HG03097 (cell line): Measurements from ENCODE around the gene RCN1.
"Not testable (repeated sequence)": the region's sequence is repeated elsewhere in the genome, so short reads cannot be mapped to it uniquely, and the experiment has no call there.

Experiments used
- ATAC-seq: cut with Tn5 transposase; IDR thresholded peaks from one replicate; pipeline ENCODE4 v1.9.1; 2021; ENCODE audit not compliant: unreplicated experiment, low FRiP score

RCN1 gene

GRCh38 chr11:32109592-32109991 is 18.7 kb downstream of the RCN1 start:
- ATAC-seq = no peak

DNA sequence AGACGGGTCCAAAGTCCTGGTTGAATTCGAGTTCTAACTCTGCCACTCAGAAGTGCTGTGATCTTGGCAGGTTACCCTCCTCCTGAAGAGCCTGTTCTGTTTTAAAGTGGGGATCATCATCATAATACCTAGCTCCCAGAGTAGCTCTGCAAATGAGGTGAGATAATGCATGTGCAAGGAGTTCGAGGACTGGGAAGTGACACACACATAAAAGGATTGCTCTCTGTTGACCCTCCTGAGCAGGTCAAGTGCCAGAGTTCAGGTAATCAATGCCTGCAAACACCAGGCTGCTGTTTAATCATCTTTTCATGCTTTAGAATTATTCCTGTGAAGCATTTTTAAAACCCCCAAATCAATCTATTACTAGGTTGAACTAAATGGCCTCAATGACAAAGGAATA is 19.9 kb downstream of the RCN1 start:
- no peak for ATAC-seq

- ATAC-seq = no peak
Measured at GRCh38 chr11:32113200-32113919, 22.5 kb downstream of the RCN1 start.

GRCh38 chr11:32113920-32114203 is 23.0 kb downstream of the RCN1 start:
- ATAC-seq = no peak

DNA sequence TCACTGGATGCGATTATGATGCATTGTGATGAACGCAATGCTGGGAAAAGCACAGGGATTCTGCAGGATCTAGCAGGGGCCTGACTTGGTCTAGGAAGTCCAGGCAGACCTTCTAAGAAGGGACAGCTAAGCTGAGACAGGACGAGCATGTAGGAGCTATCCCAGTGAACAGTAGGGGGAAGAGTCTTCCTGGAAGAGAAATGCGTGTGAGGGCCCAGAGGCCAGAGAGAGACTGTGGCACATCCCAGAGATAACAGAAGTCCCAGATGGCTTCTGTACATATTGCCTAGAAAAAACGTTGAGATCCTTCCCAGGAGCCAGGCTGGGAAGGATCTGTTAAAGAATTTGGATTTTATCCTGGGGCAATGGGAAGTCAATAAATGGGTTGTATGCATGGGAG is 24.6 kb downstream of the RCN1 start:
- no peak for ATAC-seq

GRCh38 chr11:32116668-32117067 is 25.8 kb downstream of the RCN1 start:
- no peak for ATAC-seq

DNA sequence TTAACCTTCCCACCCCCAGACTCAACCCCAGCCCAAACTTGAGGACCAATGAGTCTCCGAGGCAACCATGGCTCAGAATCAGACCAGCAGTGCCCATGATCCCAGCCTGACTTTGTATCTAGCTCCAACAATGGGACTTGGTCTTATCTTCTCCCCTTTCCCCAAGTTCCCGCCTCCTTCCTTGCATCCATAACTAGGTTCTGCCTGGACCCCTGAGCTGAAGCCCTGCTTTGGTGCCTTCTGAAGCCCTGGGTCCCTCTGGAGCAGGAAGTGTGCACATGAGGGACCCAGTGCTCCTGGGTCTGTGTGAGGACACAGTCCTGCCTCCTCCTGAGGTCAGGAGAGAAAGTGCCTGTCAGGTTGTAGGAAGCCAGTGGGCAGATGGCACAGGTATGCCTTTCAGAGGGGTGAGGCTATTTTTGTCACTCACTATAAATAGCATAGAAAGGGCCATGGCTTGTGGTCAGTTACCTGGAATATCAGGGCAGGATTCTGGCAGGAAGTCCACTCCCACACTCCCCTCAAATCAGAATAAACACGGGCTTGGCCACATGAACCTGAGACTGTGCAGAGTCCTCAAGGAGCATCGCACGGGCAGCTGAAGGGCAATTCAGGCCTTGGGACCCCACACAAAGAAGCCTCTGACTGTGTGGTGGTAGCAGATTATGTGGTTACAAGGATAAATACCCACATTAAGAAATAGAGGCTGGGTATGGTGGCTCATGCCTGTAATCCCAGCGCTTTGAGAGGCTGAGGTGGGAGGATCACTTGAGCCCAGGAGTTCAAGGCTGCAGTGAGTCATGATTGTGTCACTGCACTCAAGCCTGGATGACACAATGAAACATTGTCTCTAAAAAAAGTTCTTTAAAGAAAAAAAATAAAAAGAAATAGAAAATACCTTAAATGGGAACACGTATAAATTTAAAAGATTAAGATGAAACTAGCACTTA is 27.4 kb downstream of the RCN1 start:
- no peak for ATAC-seq

- ATAC-seq = not testable (repeated sequence)
Measured at GRCh38 chr11:32119139-32119538, 28.3 kb downstream of the RCN1 start.

GRCh38 chr11:32121012-32121411 is 30.1 kb downstream of the RCN1 start:
- no peak for ATAC-seq

DNA sequence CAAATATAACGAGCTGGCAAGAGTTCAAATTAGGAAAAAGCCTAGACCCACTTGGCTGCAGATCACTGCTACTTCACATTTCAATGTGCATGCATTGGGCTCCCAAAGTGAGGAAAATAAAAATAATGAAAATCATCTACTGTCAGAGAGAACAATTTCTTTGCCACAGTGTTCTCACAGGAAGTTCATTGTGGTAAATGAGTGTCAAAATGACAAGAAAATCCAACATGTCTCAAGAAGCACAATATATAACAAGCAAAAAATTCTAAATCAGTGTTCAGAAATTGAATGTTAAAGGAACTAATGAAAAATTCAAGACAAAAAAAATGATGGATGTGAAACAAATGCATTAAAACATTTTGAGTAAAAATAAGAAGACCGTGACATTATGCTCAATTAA is 31.3 kb downstream of the RCN1 start:
- no peak for ATAC-seq

GRCh38 chr11:32131321-32131720 is 40.4 kb downstream of the RCN1 start:
- ATAC-seq = no peak

- ATAC-seq = no peak
Measured at GRCh38 chr11:32136657-32137056, 45.8 kb downstream of the RCN1 start.

DNA sequence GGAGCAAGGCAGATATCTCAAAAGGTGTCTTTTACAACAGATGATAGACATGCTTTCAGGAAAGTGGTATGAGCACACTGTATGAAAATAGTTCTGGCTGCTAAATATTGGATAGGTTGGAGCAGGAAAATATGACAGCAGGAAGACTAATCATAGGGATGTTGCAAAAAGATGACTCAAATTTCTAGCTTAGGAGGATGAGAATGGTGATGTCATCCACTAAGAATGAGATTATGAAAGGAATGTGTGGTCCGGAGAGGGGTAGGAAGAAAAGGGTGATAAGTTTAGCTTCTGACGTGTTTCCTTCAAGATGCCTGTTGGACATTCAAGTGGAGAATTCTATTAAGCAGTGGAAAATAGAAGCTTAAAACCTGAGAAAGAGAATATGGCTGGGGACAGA is 46.4 kb downstream of the RCN1 start:
- ATAC-seq = no peak

- ATAC-seq = no peak
Measured at GRCh38 chr11:32137869-32138268, 47.0 kb downstream of the RCN1 start.

DNA sequence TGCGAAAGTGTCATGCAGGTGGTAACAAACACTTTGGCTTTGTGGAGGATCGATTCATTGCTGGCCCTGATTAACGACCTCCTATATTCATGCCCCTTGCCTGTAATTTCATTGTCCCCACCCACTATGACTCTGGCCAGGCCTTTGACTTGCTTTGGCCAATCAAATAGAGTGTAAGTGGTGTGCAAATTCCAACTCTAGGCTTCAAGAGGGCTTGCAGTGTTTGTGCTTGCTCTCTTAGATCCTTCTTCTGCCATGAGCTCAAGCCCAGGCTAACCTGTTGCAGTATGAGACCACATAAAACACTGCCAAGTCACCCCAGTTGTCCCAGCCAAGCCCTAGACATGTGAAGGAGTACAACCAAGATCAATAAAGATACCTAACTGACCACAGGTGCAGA is 48.0 kb downstream of the RCN1 start:
- no peak for ATAC-seq

DNA sequence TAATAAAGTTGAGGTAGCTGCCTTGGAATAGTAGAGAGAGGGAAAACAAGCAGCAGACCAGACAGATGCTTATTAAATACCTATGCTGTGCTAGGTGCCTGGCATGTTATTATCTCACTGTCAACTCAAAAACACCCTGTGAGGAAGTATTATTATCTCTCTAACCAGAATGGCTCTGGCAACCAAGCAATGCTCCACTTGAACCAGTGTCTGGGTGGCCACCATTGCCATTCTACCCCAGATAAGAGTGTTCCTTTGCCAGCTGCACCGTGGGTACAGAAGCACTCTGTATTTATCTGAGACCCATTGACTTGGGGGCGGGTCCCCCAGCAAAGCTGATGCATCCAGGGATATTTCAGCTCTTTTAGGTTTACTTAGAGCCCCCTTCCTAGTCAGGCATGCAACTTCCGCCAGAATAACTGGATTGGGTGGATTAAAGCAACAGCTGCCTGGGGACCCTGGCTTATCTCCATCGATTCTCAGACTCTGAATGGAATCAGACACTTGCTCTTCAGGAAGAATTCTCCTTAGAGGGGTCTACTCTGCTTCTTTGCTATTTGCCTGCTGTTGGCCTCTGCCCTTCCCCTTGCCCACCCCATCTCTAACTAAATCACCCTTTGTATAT is 49.1 kb downstream of the RCN1 start:
- no peak for ATAC-seq

- no peak for ATAC-seq
Measured at GRCh38 chr11:32141745-32142546, 51.1 kb downstream of the RCN1 start.

DNA sequence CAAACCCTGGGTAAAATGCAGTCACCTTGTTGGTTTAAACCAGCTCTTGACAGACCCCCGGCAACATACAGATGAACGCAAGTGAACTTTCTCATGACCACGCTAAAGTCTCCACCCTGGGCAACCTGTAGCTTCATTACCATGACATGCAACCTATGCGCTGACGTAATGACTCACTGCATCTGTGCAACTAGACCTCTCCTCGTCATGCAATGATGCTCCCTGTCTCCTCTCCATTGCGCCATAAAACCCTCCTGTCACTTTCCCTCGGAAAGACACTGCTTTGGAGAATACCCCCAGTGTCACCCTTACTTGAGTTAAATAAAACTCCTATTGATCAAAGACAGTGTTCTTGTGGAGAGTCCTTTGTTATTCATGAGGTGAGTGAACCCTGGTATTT is 52.5 kb downstream of the RCN1 start:
- no peak for ATAC-seq

DNA sequence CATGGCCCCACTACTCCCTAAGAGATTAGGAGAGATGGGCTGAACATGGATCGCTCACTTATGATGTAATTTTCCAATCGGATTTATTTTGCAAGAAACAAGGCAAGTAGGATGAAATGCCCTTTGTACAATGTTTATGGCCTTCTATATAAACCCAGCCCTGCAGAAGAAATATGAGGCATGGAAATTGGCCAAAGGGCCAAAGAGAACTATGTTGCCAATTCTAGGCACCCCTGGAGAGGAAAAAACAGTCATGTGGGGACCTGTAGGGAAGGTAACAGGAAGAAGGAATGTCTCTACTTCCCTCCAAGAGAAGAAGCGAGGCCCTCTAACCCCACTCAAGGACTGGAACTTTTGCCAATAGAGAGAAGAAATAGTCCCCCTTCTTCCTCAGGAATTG is 54.4 kb downstream of the RCN1 start:
- ATAC-seq = no peak

- ATAC-seq = no peak
Measured at GRCh38 chr11:32148895-32149294, 58.0 kb downstream of the RCN1 start.

DNA sequence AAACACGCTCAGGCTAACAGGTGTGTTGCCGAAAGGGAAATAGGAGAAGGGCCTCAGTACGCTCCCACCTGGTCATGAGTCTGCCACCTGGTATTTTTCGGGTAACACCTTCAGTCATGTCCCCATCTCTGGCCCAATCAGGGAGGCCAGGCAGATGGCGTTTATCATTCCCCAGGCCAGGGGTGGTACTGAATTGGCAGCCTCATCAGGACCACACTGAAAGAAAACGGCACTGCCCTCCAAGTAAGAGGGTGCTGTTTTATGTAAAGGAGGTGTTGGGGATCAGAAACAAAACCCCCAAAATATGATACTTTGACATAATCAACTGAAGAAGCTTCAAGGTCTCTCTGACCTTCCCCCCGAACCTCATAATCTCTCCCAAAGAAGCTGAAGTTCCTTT is 58.9 kb downstream of the RCN1 start:
- no peak for ATAC-seq
